ENCODE results near the gene POLQ.
"Not testable (repeated sequence)": the region's sequence is repeated elsewhere in the genome, so short reads cannot be mapped to it uniquely, and the experiment has no call there.

DNA sequence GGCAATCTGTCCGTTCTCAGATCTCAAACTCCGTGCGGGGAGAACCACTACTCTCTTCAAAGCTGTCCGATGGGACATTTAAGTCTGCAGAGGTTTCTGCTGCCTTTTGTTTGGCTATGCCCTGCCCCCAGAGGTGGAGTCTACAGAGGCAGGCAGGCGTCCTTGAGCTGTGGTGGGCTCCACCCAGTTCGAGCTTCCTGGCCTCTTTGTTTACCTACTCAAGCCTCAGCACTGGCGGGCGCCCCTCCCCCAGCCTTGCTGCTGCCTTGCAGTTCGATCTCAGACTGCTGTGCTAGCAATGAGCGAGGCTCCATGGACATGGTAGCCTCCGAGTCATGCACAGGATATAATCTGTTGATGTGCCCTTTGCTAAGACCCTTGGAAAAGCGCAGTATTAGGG, 94.0 kb downstream of the POLQ start:
- TF ChIP-seq, protein P1, sequence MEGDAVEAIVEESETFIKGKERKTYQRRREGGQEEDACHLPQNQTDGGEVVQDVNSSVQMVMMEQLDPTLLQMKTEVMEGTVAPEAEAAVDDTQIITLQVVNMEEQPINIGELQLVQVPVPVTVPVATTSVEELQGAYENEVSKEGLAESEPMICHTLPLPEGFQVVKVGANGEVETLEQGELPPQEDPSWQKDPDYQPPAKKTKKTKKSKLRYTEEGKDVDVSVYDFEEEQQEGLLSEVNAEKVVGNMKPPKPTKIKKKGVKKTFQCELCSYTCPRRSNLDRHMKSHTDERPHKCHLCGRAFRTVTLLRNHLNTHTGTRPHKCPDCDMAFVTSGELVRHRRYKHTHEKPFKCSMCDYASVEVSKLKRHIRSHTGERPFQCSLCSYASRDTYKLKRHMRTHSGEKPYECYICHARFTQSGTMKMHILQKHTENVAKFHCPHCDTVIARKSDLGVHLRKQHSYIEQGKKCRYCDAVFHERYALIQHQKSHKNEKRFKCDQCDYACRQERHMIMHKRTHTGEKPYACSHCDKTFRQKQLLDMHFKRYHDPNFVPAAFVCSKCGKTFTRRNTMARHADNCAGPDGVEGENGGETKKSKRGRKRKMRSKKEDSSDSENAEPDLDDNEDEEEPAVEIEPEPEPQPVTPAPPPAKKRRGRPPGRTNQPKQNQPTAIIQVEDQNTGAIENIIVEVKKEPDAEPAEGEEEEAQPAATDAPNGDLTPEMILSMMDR (conservative IDR thresholded peaks at IDR 0.05; ENCODE audit: low read depth, low read length): not testable (repeated sequence)
- not testable (repeated sequence) for TF ChIP-seq EZH2 (IDR thresholded peaks at IDR 0.05; ENCODE audit: borderline replicate concordance, low read depth, low read length, poor library complexity, severe bottlenecking)
